GM12872 (cell line): ENCODE measurements around the gene PTPDC1.

Experiments used
- CTCF ChIP-seq: IDR thresholded peaks from 3 replicates; pipeline ENCODE4 v1.5.1; 2011; ENCODE audit warnings: low read depth, mild to moderate bottlenecking, low read length, moderate library complexity; ENCODE audit not compliant: insufficient read depth

Gene PTPDC1

GRCh38 chr9:94061864-94062263 lies 22.4 kb upstream of the PTPDC1 start:
- TF ChIP-seq CTCF: no peak

- peak; percentile 89 for TF ChIP-seq CTCF
Observed at GRCh38 chr9:94065535-94065961, 18.7 kb upstream of the PTPDC1 start.

GRCh38 chr9:94068257-94068656 lies 16.0 kb upstream of the PTPDC1 start:
- no peak for TF ChIP-seq CTCF

- TF ChIP-seq CTCF: no peak
Observed at GRCh38 chr9:94076557-94076956, 7.7 kb upstream of the PTPDC1 start.

- TF ChIP-seq CTCF: no peak
Observed at GRCh38 chr9:94078086-94078485, 6.2 kb upstream of the PTPDC1 start.

- no peak for TF ChIP-seq CTCF
Observed at GRCh38 chr9:94079236-94079635, 5.0 kb upstream of the PTPDC1 start.

- TF ChIP-seq CTCF: no peak
Observed at GRCh38 chr9:94080249-94080648, 4.0 kb upstream of the PTPDC1 start.

- TF ChIP-seq CTCF: no peak
Observed at GRCh38 chr9:94081435-94081834, 2.8 kb upstream of the PTPDC1 start.
